SIG-M5 treated with dmso at 0.1 percent for 504 hours (cell line): ENCODE data around the gene TIFAB.

Source experiments
- DNase-seq: peaks from one replicate; lab custom pipeline; 2025; ENCODE audit not compliant: unreplicated experiment; lab: John Stamatoyannopoulos, UW

Gene TIFAB

GRCh38 chr5:135429301-135430134, 22.6 kb downstream of the TIFAB start:
- DNase-seq, result no peak

GRCh38 chr5:135428586-135428985, 23.6 kb downstream of the TIFAB start:
- no peak for DNase-seq

- DNase-seq, result peak; percentile 91
These were observed 25.8 kb downstream of the TIFAB start for GRCh38 chr5:135426102-135427082.

GRCh38 chr5:135425641-135426040, 26.5 kb downstream of the TIFAB start:
- peak; percentile 92 for DNase-seq

GRCh38 chr5:135423846-135424168, 28.3 kb downstream of the TIFAB start:
- peak; percentile 83 for DNase-seq

- peak; percentile 88 for DNase-seq
These were observed 28.9 kb downstream of the TIFAB start for GRCh38 chr5:135423146-135423845.

GRCh38 chr5:135422419-135422818, 29.7 kb downstream of the TIFAB start:
- no peak for DNase-seq

- DNase-seq, result no peak
These were observed 35.1 kb downstream of the TIFAB start for GRCh38 chr5:135417083-135417482.

GRCh38 chr5:135405082-135405481, 47.1 kb downstream of the TIFAB start:
- DNase-seq, result no peak

- no peak for DNase-seq
These were observed 50.1 kb downstream of the TIFAB start for GRCh38 chr5:135402031-135402430.

- no peak for DNase-seq
These were observed 51.3 kb downstream of the TIFAB start for GRCh38 chr5:135400866-135401265.

GRCh38 chr5:135399794-135400542, 52.2 kb downstream of the TIFAB start:
- DNase-seq, result no peak

- peak; percentile 74 for DNase-seq
These were observed 53.0 kb downstream of the TIFAB start, which contains the start of gene MACROH2A1 for GRCh38 chr5:135398855-135399793. MACROH2A1 (minus strand) TSS chr5:135399231; CDS start chr5:135389093, 10,138 bp downstream.

- DNase-seq, result peak; percentile 27
These were observed 53.8 kb downstream of the TIFAB start for GRCh38 chr5:135398160-135398854.
